ENCODE results near the gene SASH3.

Gene SASH3

DNA sequence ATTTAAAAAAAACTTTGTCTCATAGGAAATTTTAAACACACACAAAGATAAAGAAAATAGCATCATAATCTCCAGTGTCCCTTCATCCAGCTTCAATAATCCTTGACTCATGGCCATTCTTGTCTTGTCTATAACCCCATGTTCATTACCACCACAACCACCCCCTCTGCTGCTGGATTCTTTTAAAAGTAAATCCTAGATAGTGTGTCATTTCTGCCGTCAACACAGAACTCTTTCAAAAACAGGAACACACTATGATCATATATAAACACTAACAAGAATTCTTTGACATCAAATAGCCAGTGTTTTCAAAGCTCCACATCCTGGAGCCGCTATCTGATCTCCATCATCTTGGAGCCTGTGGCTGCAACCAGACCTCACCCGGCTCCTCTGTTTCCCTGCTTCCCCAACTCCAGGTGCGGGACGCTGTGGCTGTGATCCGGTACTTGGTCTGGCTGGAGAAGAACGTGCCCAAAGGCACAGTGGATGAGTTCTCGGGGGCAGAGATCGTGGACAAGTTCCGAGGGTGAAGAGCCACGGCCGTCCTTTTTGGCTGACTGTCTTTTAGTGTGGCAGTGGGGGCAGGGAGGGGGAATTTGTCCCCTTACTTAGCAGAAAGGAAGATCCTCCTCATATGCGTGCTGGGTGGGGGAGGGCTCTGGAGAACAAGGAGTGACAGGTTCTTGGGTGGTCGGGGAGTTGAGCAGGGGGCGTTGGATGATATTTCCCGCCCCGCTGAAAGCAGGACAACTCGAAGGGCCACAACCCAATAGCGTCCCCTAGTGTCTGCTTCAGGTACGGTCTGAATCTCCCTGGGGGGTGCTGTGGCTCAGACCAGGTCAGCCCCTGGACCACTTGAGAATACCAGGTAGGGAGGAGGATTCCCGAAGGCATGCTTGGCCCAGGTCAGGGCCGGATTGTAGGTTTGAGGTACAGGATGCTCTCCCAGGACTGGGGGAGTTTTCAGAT is 25.4 kb upstream of the SASH3 start:
- Histone ChIP-seq H3K27me3 (ENCODE audit: insufficient read depth, low read length, poor library complexity) (no peaks in the 10 kb centered on the region), H2AFZ (ENCODE audit: low read depth, low read length) (no peak overlapping the region), H3K4me1 (ENCODE audit: insufficient read depth, low read length) (peaks cover 55% of the 10 kb centered on the region), H3K4me3 (ENCODE audit: low read depth in 1 of 2, low read length in 2 of 2) (no peak overlapping the region), H3K27ac (ENCODE audit: low read length) (peak overlapping the region; percentile 88), H3K9ac (ENCODE audit: low read depth, low read length) (0 out of 2 replicates have a peak overlapping the region, but pooled peaks have one; percentile 3), H3K79me2 (ENCODE audit: insufficient read depth, low read length) (peaks cover 3% of the 10 kb centered on the region; the same call in 1 of the 2 replicates), H4K20me1 (ENCODE audit: insufficient read depth, low read length) (no peaks in the 10 kb centered on the region), H3K4me2 (ENCODE audit: insufficient read depth, low read length) (no peak overlapping the region), H3K9me3 (ENCODE audit: insufficient read depth, low read length, severe bottlenecking) (no peaks in the 10 kb centered on the region), H3K36me3 (ENCODE audit: insufficient read depth, low read length) (no peaks in the 10 kb centered on the region)
- no peak for DNase-seq
- no peak for ATAC-seq (ENCODE audit: insufficient read depth, low read depth)
- TF ChIP-seq CTCF (IDR thresholded peaks at IDR 0.05; ENCODE audit: borderline replicate concordance, extremely low read depth, low read length, poor library complexity, severe bottlenecking), result peak; percentile 53
- TF ChIP-seq EZH2 (IDR thresholded peaks at IDR 0.05; ENCODE audit: borderline replicate concordance, low read depth, low read length, severe bottlenecking), result no peak

GRCh38 chrX:129755779-129756650 is 23.7 kb upstream of the SASH3 start:
- H3K79me2 ChIP-seq (ENCODE audit: insufficient read depth, low read length), result peaks cover 3% of the 10 kb centered on the region; the same call in 1 of the 2 replicates
- H3K36me3 ChIP-seq (ENCODE audit: insufficient read depth, low read length), result no peaks in the 10 kb centered on the region
- TF ChIP-seq EZH2 (IDR thresholded peaks at IDR 0.05; ENCODE audit: borderline replicate concordance, low read depth, low read length, severe bottlenecking) (no peak), CTCF (IDR thresholded peaks at IDR 0.05; ENCODE audit: borderline replicate concordance, extremely low read depth, low read length, poor library complexity, severe bottlenecking) (peak; percentile 40)
- peak; percentile 70 for DNase-seq
- no peaks in the 10 kb centered on the region for H4K20me1 ChIP-seq (ENCODE audit: insufficient read depth, low read length)
- H3K9me3 ChIP-seq (ENCODE audit: insufficient read depth, low read length, severe bottlenecking), result no peaks in the 10 kb centered on the region
- no peak overlapping the region for H2AFZ ChIP-seq (ENCODE audit: low read depth, low read length)
- peak; percentile 58 for ATAC-seq (ENCODE audit: insufficient read depth, low read depth)
- H3K4me1 ChIP-seq (ENCODE audit: insufficient read depth, low read length), result peaks cover 71% of the 10 kb centered on the region
- peak overlapping the region in 1 of 2 experiments; percentile 20; a peak in 1 of 4 replicates for H3K4me3 ChIP-seq (ENCODE audit: low read depth in 1 of 2, low read length in 2 of 2)
- H3K27me3 ChIP-seq (ENCODE audit: insufficient read depth, low read length, poor library complexity), result no peaks in the 10 kb centered on the region
- H3K4me2 ChIP-seq (ENCODE audit: insufficient read depth, low read length), result peak overlapping the region; percentile 26
- H3K27ac ChIP-seq (ENCODE audit: low read length), result peak overlapping the region; percentile 88
- H3K9ac ChIP-seq (ENCODE audit: low read depth, low read length), result peak overlapping the region; percentile 54

GRCh38 chrX:129759576-129760061 is 20.1 kb upstream of the SASH3 start:
- Histone ChIP-seq H3K9ac (ENCODE audit: low read depth, low read length) (peak overlapping the region; percentile 52), H3K4me3 (ENCODE audit: low read depth in 1 of 2, low read length in 2 of 2) (no peak overlapping the region; a peak in 1 of 4 replicates), H3K4me2 (ENCODE audit: insufficient read depth, low read length) (peak overlapping the region; percentile 39), H2AFZ (ENCODE audit: low read depth, low read length) (peak overlapping the region; percentile 53; the same call in 1 of the 2 replicates), H3K36me3 (ENCODE audit: insufficient read depth, low read length) (no peaks in the 10 kb centered on the region), H3K27ac (ENCODE audit: low read length) (peak overlapping the region; percentile 93), H3K79me2 (ENCODE audit: insufficient read depth, low read length) (peaks cover 3% of the 10 kb centered on the region; the same call in 1 of the 2 replicates), H4K20me1 (ENCODE audit: insufficient read depth, low read length) (no peaks in the 10 kb centered on the region), H3K27me3 (ENCODE audit: insufficient read depth, low read length, poor library complexity) (no peaks in the 10 kb centered on the region), H3K9me3 (ENCODE audit: insufficient read depth, low read length, severe bottlenecking) (no peaks in the 10 kb centered on the region), H3K4me1 (ENCODE audit: insufficient read depth, low read length) (peaks cover 83% of the 10 kb centered on the region)
- peak; percentile 74 for DNase-seq
- TF ChIP-seq EZH2 (IDR thresholded peaks at IDR 0.05; ENCODE audit: borderline replicate concordance, low read depth, low read length, severe bottlenecking) (no peak), CTCF (IDR thresholded peaks at IDR 0.05; ENCODE audit: borderline replicate concordance, extremely low read depth, low read length, poor library complexity, severe bottlenecking) (no peak)
- ATAC-seq (ENCODE audit: insufficient read depth, low read depth), result peak; percentile 74

Measured in DND-41 (cell line).